Measurements from ENCODE around the gene URAD. TPM values are rescaled to one million over a fixed set of nuclear protein-coding genes. Genes with fewer than 3 reads are reported as not detected.

Gene URAD
- total RNA-seq, 2 experiments from 2014 or later = not detected

DNA sequence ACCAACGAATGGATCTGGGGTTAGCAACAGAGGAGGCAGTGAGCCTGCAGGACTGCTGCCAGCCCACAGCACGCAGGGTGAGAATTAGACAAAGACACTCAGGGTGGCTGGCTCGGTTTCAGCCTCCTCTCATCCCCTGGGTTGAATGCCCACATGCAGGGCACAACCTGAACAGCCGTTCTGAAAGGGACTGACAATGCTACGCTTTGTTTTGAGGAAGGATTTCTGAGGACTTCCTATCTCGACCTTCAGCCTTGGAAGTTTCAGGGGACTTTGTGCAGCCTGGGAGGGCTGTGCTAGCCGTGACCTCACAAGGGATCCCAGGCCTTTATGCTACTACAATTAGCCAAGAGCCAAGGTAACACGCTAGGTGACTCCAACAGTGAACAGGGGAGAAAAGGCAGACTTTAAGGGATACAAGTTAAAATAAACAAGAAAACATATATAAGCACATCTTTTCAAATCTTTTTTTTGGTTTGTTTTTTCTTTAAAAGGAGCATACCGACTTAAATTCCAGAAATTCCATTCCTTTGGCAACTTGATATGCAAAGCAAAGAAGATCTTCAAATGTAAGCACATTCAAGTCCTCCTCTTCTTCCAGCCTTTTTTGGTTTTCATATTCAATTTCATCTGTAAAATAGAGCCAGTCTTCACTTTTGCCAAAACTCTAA lies 34.5 kb upstream of the URAD start:
- DNase-seq = no peak
- TF ChIP-seq, protein P1, sequence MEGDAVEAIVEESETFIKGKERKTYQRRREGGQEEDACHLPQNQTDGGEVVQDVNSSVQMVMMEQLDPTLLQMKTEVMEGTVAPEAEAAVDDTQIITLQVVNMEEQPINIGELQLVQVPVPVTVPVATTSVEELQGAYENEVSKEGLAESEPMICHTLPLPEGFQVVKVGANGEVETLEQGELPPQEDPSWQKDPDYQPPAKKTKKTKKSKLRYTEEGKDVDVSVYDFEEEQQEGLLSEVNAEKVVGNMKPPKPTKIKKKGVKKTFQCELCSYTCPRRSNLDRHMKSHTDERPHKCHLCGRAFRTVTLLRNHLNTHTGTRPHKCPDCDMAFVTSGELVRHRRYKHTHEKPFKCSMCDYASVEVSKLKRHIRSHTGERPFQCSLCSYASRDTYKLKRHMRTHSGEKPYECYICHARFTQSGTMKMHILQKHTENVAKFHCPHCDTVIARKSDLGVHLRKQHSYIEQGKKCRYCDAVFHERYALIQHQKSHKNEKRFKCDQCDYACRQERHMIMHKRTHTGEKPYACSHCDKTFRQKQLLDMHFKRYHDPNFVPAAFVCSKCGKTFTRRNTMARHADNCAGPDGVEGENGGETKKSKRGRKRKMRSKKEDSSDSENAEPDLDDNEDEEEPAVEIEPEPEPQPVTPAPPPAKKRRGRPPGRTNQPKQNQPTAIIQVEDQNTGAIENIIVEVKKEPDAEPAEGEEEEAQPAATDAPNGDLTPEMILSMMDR (IDR thresholded peaks at IDR 0.05) = no peak
- ATAC-seq = no peak
- no peaks in the 10 kb centered on the region for H3K36me3 Mint-ChIP-seq (ENCODE audit: low read depth)
- no peaks in the 10 kb centered on the region for H3K9me3 Mint-ChIP-seq
- POLR2A ChIA-PET = no interaction called here
- CTCF ChIA-PET = no interaction called here
- no peak overlapping the region for H3K4me3 Mint-ChIP-seq
- no peak overlapping the region for H3K27ac Mint-ChIP-seq
- peaks cover 7% of the 10 kb centered on the region for H3K4me1 Mint-ChIP-seq (ENCODE audit: low read depth)
- intact Hi-C loops (cut with micrococcal nuclease) = no loop called here
- H3K27me3 Mint-ChIP-seq = no peaks in the 10 kb centered on the region

DNA sequence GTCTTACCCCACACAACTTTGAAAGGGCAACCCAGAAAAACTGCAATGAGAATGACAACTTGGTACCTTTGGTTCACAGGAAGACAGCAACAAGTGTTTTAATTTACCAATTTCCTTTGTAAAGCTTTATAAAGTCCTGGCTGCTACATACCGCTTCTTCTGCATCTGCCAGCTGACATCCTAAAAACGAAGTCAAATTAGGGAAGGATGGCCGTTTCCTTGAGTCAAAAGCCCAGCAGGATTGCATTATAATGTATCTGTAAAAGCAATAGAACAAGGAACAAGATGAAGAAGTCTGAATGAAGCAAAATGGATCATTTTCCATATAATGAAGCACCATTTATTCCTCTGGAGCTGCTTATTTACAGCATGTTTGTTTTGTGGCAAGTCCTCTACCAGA lies 25.8 kb upstream of the URAD start:
- Mint-ChIP-seq H3K27ac (no peak overlapping the region), H3K27me3 (peaks cover 5% of the 10 kb centered on the region), H3K36me3 (ENCODE audit: low read depth) (no peaks in the 10 kb centered on the region), H3K9me3 (no peaks in the 10 kb centered on the region), H3K4me1 (ENCODE audit: low read depth) (peaks cover 3% of the 10 kb centered on the region), H3K4me3 (no peak overlapping the region)
- DNase-seq (no peak), ATAC-seq (no peak)
- TF ChIP-seq, protein P1 (IDR thresholded peaks at IDR 0.05) = no peak
- intact Hi-C loops (cut with micrococcal nuclease) = no loop called here
- ChIA-PET CTCF (no interaction called here), POLR2A (interaction anchor here (0.8 kb wide), 1 partner anchor 29 kb away, joined by 3 read pairs; no protein-coding TSS in a partner anchor)

DNA sequence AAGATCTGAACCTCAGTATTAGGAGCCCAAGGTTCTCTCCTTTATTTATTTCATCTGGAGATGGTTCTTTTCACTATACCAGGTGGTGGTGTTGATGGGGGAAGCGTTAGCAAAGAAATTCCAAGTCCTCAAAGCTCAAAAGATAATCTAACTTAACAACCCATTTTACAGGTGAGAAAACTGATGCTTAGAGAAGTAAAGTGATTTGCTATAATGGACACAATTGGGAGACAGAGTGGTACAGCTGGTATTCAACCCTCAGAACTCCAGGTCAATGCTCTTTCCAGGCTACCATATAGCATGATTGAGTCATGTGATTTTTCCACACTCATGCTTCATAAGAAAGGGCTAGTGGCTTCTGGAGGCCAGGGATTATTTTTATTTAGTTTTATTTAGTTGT lies 25.0 kb upstream of the URAD start:
- ATAC-seq = no peak
- H3K27ac Mint-ChIP-seq = no peak overlapping the region
- no peaks in the 10 kb centered on the region for H3K36me3 Mint-ChIP-seq (ENCODE audit: low read depth)
- no peak overlapping the region for H3K4me3 Mint-ChIP-seq
- ChIA-PET CTCF (no interaction called here), POLR2A (no interaction called here)
- peaks cover 3% of the 10 kb centered on the region for H3K4me1 Mint-ChIP-seq (ENCODE audit: low read depth)
- no peaks in the 10 kb centered on the region for H3K9me3 Mint-ChIP-seq
- intact Hi-C loops (cut with micrococcal nuclease) = no loop called here
- peaks cover 5% of the 10 kb centered on the region for H3K27me3 Mint-ChIP-seq
- DNase-seq = no peak
- TF ChIP-seq, protein P1 (IDR thresholded peaks at IDR 0.05) = no peak

DNA sequence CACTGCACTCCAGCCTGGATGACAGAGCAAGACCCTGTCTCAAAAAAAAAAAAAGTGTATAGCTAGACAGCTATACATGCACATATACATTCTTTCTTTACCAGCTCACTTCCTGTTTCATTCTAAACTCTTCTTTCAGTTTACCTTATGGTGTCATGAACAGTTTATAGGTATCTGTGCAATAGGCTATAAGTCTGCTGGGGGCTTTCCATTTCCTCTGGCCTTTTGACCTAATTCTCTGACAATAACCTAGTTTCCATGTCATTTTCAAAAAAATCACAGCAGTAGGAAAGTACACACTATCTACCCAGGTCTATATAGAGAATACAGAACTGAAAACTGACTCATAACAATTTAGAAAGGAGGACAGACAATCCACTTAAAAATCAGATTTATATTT lies 24.4 kb upstream of the URAD start:
- ATAC-seq (peak; percentile 77), DNase-seq (no peak)
- intact Hi-C loops (cut with micrococcal nuclease) = no loop called here
- Mint-ChIP-seq H3K4me3 (no peak overlapping the region), H3K9me3 (no peaks in the 10 kb centered on the region), H3K4me1 (ENCODE audit: low read depth) (peaks cover 3% of the 10 kb centered on the region), H3K27ac (no peak overlapping the region), H3K36me3 (ENCODE audit: low read depth) (no peaks in the 10 kb centered on the region), H3K27me3 (peaks cover 5% of the 10 kb centered on the region)
- CTCF ChIA-PET = interaction anchor here (1.8 kb wide), 1 partner anchor 10 kb away, joined by 6 read pairs; no protein-coding TSS in a partner anchor
- POLR2A ChIA-PET = no interaction called here
- TF ChIP-seq, protein P1 (IDR thresholded peaks at IDR 0.05) = no peak

DNA sequence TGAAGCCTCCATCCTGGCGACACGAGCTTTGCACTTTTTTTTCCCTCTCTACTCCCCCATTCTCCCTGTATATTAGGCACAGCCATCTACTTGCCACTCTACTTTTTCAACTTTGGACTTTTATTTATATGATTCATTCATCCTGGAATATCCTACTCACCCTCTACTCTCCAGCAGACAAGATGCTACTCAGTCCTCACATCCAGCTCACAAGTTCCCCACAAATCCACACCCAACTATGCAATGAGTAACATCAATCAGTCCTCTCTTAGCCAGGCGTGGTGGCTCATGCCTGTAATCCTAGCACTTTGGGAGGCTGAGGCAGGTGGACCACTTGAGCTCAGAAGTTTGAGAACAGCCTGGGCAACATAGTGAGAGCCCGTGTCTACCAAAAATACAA lies 23.9 kb upstream of the URAD start:
- POLR2A ChIA-PET = no interaction called here
- no peak overlapping the region for H3K27ac Mint-ChIP-seq
- TF ChIP-seq, protein P1 (IDR thresholded peaks at IDR 0.05) = no peak

More for the DNA sequence above, 23.9 kb upstream of the URAD start:
- no peak for DNase-seq
- Mint-ChIP-seq H3K4me1 (ENCODE audit: low read depth) (peaks cover 3% of the 10 kb centered on the region), H3K27me3 (peaks cover 5% of the 10 kb centered on the region), H3K36me3 (ENCODE audit: low read depth) (no peaks in the 10 kb centered on the region), H3K4me3 (no peak overlapping the region), H3K9me3 (no peaks in the 10 kb centered on the region)
- CTCF ChIA-PET = interaction anchor here (1.8 kb wide), 1 partner anchor 10 kb away, joined by 6 read pairs; no protein-coding TSS in a partner anchor
- no peak for ATAC-seq
- intact Hi-C loops (cut with micrococcal nuclease) = no loop called here
